Adrenal gland (tissue), 5 donors: Measurements from ENCODE around the gene NELFA.

ENCODE experiments used
- CTCF ChIP-seq, 6 experiments: fragments of 450-650 bp in 4 of 6; fragments of 200-600 bp in 2 of 6; sonication (generic) in 1 of 6; IDR thresholded peaks; 1 replicate in 5 of 6; 2 replicates in 1 of 6; pipeline versions ENCODE4 v1.5.1 to v1.8.0; 2016 to 2021; ENCODE audit warnings: antibody characterized with exemption in 6 of 6, mild to moderate bottlenecking in 2 of 6, moderate library complexity in 1 of 6
- POLR2A ChIP-seq, 2 donors: fragments of 450-650 bp; IDR thresholded peaks; one replicate each; pipeline ENCODE4 v1.6.1; 2017; ENCODE audit warnings: antibody characterized with exemption in 2 of 2, mild to moderate bottlenecking in 2 of 2, moderate library complexity in 1 of 2
- donor health status: DM: no; HTN: no; CAD: no.

DNA sequence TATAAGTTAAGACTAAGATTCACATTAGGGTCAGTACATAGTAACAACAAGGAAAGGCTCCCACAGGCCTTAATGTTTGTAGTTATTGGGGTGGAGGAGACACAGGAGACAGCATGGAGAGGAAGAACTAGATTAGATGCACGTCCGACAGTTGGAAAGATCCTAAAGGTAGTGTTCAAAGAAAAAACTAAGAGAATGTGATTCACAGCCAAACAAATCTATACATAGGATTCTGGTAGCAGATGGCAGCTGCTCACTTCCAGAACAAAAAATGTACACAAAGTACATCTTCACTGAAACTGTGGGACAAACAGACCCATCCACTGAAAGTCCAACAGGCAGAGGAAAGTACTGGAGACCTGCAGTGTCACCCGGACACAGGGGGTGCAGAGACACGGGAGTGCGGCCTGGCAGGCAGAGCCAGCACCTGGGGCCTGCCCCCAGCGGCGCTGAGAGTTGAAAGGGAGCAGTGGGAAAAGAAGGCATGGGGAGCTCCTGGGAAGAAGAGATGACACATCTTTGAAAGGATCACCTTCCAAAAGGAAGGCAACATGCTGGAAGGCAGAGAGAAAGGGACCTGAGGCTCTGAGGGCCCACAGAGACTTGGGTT is 40.0 kb downstream of the NELFA start:
- TF ChIP-seq POLR2A (IDR thresholded peaks at IDR 0.05) (no peak), CTCF (IDR thresholded peaks at IDR 0.05) (no peak)
